Neural cell (in vitro differentiated cells): Measurements from ENCODE around the gene AGBL4. TPM values are rescaled to one million over a fixed set of nuclear protein-coding genes. Genes with fewer than 3 reads are reported as not detected.

Experiments used
- H2AFZ ChIP-seq: fragments of 200-600, 300-800 bp; sonication (generic), shearing (Covaris generic); 2 replicates; pipeline ENCODE4 v1.6.0; 2014; ENCODE audit warnings: low read depth, mild to moderate bottlenecking, antibody characterized with exemption, low read length, moderate library complexity
- H3F3A ChIP-seq: fragments of 200-600 bp; shearing (Covaris generic); 2 replicates; pipeline ENCODE4 v1.6.1; 2016; ENCODE audit warnings: mild to moderate bottlenecking, moderate library complexity, mixed read lengths, antibody characterized with exemption, low read length; ENCODE audit not compliant: insufficient read depth, poor library complexity, severe bottlenecking
- H3K27ac ChIP-seq: fragments of 200-600, 300-800 bp; sonication (generic), shearing (Covaris generic); 2 replicates; pipeline ENCODE4 v1.5.1; 2014; ENCODE audit warnings: mild to moderate bottlenecking, low read length, moderate library complexity
- H3K27me3 ChIP-seq: fragments of 300-800, 200-600 bp; sonication (generic), shearing (Covaris generic); 2 replicates; pipeline ENCODE4 v1.6.0; 2014; ENCODE audit warnings: mild to moderate bottlenecking, low read depth, low read length, moderate library complexity; ENCODE audit not compliant: insufficient read depth
- H3K36me3 ChIP-seq: fragments of 300-800, 200-600 bp; sonication (generic), shearing (Covaris generic); 2 replicates; pipeline ENCODE4 v1.5.1; 2014; ENCODE audit warnings: mild to moderate bottlenecking, antibody characterized with exemption, low read length, moderate library complexity; ENCODE audit not compliant: insufficient read depth
- H3K4me2 ChIP-seq: fragments of 300-800, 200-600 bp; sonication (generic), shearing (Covaris generic); 2 replicates; pipeline ENCODE4 v1.6.0; 2014; ENCODE audit warnings: mild to moderate bottlenecking, low read length
- H3K4me3 ChIP-seq: fragments of 300-800, 200-600 bp; sonication (generic), shearing (Covaris generic); 2 replicates; pipeline ENCODE4 v1.5.1; 2014; ENCODE audit warnings: mild to moderate bottlenecking, low read length, moderate library complexity
- H3K79me2 ChIP-seq: fragments of 200-600 bp; shearing (Covaris generic); replicated peaks from 2 replicates; pipeline ENCODE4 v1.6.0; 2014; ENCODE audit warnings: mild to moderate bottlenecking, low read length, moderate library complexity; ENCODE audit not compliant: insufficient read depth
- H3K9ac ChIP-seq: fragments of 300-800, 200-600 bp; sonication (generic), shearing (Covaris generic); 2 replicates; pipeline ENCODE4 v1.6.1; 2016; ENCODE audit warnings: mild to moderate bottlenecking, low read length, mixed read lengths
- H3K9me2 ChIP-seq: fragments of 200-600 bp; shearing (Covaris generic); 2 replicates; pipeline ENCODE4 v1.6.1; 2016; ENCODE audit warnings: mild to moderate bottlenecking, low read length, mixed read lengths; ENCODE audit not compliant: insufficient read depth
- H3K9me3 ChIP-seq: fragments of 200-600, 300-800 bp; sonication (generic), shearing (Covaris generic); 2 replicates; pipeline ENCODE4 v1.6.1; 2016; ENCODE audit warnings: mild to moderate bottlenecking, mixed run types, low read length, moderate library complexity, mixed read lengths
- H4K20me1 ChIP-seq: fragments of 200-600 bp; shearing (Covaris generic); 2 replicates; pipeline ENCODE4 v1.6.1; 2016; ENCODE audit warnings: mild to moderate bottlenecking, mixed run types; ENCODE audit not compliant: insufficient read depth
- EP300 ChIP-seq: fragments of 450-650 bp; conservative IDR thresholded peaks from 2 replicates; pipeline ENCODE4 v1.6.1; 2014; ENCODE audit warnings: antibody characterized with exemption, mild to moderate bottlenecking, moderate library complexity; ENCODE audit not compliant: poor library complexity, severe bottlenecking
- EZH2 ChIP-seq: fragments of 200-600, 300-800 bp; shearing (Covaris generic), sonication (generic); IDR thresholded peaks from 2 replicates; pipeline ENCODE4 v1.6.1; 2014; ENCODE audit warnings: antibody characterized with exemption, low read length, borderline replicate concordance, mild to moderate bottlenecking; ENCODE audit not compliant: insufficient read depth, poor library complexity, severe bottlenecking
- MXI1 ChIP-seq: fragments of 450-650 bp; conservative IDR thresholded peaks from 2 replicates; pipeline ENCODE4 v1.6.1; 2014; ENCODE audit warnings: antibody characterized with exemption, mild to moderate bottlenecking; ENCODE audit not compliant: poor library complexity, severe bottlenecking
- POLR2AphosphoS5 ChIP-seq: IDR thresholded peaks from 2 replicates; pipeline ENCODE4 v1.6.1; 2012
- RAD21 ChIP-seq: fragments of 450-650 bp; conservative IDR thresholded peaks from 2 replicates; pipeline ENCODE4 v1.6.1; 2014; ENCODE audit warnings: antibody characterized with exemption, mild to moderate bottlenecking, moderate library complexity
- SMC3 ChIP-seq: fragments of 450-650 bp; conservative IDR thresholded peaks from 2 replicates; pipeline ENCODE4 v1.6.1; 2014; ENCODE audit warnings: antibody characterized with exemption, mild to moderate bottlenecking, moderate library complexity; ENCODE audit not compliant: poor library complexity
- TAF1 ChIP-seq: IDR thresholded peaks from 2 replicates; pipeline ENCODE4 v1.6.1; 2012; ENCODE audit warnings: low read depth
- polyA plus RNA-seq: library from polyadenylated mRNA; depleted of rRNA; stranded (reverse); fragments of >200 nt; gene quantifications from 2 replicates; pipeline ENCODE4 v1.2.3, GENCODE V29; 2014
- TF ChIP-seq, protein P1 (sequence below): fragments of 450-650 bp; IDR thresholded peaks from 2 replicates; pipeline ENCODE4 v1.5.1; 2014; ENCODE audit warnings: antibody characterized with exemption, mild to moderate bottlenecking, moderate library complexity; ENCODE audit not compliant: poor library complexity, severe bottlenecking
- TF ChIP-seq, protein P2 (sequence below): IDR thresholded peaks from 2 replicates; pipeline ENCODE4 v1.6.1; 2012; ENCODE audit warnings: borderline replicate concordance

Gene AGBL4
- polyA plus RNA-seq, 1 donor from 2014 or later: 1.3 TPM

DNA sequence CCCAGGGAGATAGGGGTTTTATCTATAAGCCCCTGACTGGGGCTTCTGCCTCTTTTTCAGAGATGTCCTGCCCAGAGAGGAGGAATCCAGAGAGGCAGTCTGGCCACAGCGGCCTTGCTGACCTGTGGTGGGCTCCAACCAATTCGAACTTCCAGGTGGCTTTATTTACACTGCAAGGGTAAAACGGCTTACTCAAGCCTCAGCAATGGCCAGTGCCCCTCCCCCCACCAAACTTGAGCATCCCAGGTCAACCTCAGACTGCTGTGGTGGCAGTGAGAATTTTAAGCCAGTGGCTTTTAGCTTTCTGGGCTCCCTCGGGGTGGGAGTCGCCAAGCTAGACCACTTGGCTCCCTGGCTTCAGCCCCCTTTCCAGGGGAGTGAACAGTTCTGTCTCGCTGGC lies 863.1 kb downstream of the AGBL4 start:
- no peak overlapping the region for H3K4me2 ChIP-seq
- H3K9me2 ChIP-seq: no peaks in the 10 kb centered on the region
- no peaks in the 10 kb centered on the region for H3F3A ChIP-seq
- H3K9me3 ChIP-seq: peaks cover 13% of the 10 kb centered on the region
- no peaks in the 10 kb centered on the region for H4K20me1 ChIP-seq
- H3K79me2 ChIP-seq: no peaks in the 10 kb centered on the region
- no peaks in the 10 kb centered on the region for H3K36me3 ChIP-seq
- no peak overlapping the region for H2AFZ ChIP-seq
- H3K4me3 ChIP-seq: no peak overlapping the region
- TF ChIP-seq TAF1: no peak
- TF ChIP-seq RAD21: no peak
- TF ChIP-seq MXI1: no peak
- TF ChIP-seq POLR2AphosphoS5: no peak
- TF ChIP-seq EZH2: no peak
- no peak for TF ChIP-seq SMC3
- TF ChIP-seq, protein P1, sequence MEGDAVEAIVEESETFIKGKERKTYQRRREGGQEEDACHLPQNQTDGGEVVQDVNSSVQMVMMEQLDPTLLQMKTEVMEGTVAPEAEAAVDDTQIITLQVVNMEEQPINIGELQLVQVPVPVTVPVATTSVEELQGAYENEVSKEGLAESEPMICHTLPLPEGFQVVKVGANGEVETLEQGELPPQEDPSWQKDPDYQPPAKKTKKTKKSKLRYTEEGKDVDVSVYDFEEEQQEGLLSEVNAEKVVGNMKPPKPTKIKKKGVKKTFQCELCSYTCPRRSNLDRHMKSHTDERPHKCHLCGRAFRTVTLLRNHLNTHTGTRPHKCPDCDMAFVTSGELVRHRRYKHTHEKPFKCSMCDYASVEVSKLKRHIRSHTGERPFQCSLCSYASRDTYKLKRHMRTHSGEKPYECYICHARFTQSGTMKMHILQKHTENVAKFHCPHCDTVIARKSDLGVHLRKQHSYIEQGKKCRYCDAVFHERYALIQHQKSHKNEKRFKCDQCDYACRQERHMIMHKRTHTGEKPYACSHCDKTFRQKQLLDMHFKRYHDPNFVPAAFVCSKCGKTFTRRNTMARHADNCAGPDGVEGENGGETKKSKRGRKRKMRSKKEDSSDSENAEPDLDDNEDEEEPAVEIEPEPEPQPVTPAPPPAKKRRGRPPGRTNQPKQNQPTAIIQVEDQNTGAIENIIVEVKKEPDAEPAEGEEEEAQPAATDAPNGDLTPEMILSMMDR: no peak
- TF ChIP-seq EP300: no peak
- TF ChIP-seq, protein P2, sequence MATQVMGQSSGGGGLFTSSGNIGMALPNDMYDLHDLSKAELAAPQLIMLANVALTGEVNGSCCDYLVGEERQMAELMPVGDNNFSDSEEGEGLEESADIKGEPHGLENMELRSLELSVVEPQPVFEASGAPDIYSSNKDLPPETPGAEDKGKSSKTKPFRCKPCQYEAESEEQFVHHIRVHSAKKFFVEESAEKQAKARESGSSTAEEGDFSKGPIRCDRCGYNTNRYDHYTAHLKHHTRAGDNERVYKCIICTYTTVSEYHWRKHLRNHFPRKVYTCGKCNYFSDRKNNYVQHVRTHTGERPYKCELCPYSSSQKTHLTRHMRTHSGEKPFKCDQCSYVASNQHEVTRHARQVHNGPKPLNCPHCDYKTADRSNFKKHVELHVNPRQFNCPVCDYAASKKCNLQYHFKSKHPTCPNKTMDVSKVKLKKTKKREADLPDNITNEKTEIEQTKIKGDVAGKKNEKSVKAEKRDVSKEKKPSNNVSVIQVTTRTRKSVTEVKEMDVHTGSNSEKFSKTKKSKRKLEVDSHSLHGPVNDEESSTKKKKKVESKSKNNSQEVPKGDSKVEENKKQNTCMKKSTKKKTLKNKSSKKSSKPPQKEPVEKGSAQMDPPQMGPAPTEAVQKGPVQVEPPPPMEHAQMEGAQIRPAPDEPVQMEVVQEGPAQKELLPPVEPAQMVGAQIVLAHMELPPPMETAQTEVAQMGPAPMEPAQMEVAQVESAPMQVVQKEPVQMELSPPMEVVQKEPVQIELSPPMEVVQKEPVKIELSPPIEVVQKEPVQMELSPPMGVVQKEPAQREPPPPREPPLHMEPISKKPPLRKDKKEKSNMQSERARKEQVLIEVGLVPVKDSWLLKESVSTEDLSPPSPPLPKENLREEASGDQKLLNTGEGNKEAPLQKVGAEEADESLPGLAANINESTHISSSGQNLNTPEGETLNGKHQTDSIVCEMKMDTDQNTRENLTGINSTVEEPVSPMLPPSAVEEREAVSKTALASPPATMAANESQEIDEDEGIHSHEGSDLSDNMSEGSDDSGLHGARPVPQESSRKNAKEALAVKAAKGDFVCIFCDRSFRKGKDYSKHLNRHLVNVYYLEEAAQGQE: no peak
- H3K27ac ChIP-seq: no peak overlapping the region
- no peak overlapping the region for H3K9ac ChIP-seq
- no peaks in the 10 kb centered on the region for H3K27me3 ChIP-seq

DNA sequence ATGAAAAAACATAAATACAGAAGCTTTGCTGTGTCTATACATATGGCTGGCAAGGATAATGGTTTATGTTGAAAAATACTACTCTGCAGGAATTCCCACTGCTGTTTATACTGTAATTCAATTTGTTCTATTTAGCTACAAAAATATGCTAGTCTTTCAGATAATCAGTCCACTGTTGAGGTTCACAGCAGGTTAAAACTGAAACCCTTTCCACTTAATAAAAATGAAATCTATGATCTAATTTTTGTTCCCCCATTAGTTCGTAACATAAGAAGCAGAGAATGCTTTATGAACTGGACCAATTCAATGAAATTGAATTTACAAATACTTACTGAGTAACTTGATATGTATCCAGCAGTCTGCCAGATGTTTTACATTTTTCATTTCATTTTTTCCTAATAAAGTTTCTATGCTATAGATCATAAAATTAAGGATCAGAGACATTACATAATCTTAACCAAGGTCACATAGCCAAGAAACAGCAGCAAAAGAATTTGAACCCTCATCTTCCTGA lies 887.0 kb downstream of the AGBL4 start:
- no peak overlapping the region for H3K27ac ChIP-seq
- no peaks in the 10 kb centered on the region for H3K9me3 ChIP-seq
- H3F3A ChIP-seq: no peaks in the 10 kb centered on the region
- H3K27me3 ChIP-seq: no peaks in the 10 kb centered on the region
- H3K4me3 ChIP-seq: no peak overlapping the region
- no peak overlapping the region for H3K9ac ChIP-seq
- H3K79me2 ChIP-seq: no peaks in the 10 kb centered on the region
- no peak overlapping the region for H2AFZ ChIP-seq
- H4K20me1 ChIP-seq: no peaks in the 10 kb centered on the region
- H3K9me2 ChIP-seq: no peaks in the 10 kb centered on the region
- TF ChIP-seq EP300: no peak
- TF ChIP-seq, protein P1: no peak
- TF ChIP-seq SMC3: no peak
- TF ChIP-seq TAF1: no peak
- TF ChIP-seq, protein P2: no peak
- no peak for TF ChIP-seq POLR2AphosphoS5
- no peak for TF ChIP-seq RAD21
- no peak for TF ChIP-seq EZH2
- TF ChIP-seq MXI1: no peak
- no peak overlapping the region for H3K4me2 ChIP-seq
- no peaks in the 10 kb centered on the region for H3K36me3 ChIP-seq
